Measurements from ENCODE around the gene ORAI1. TPM values are rescaled to one million over a fixed set of nuclear protein-coding genes. Genes with fewer than 3 reads are reported as not detected.
"Not testable (repeated sequence)": the region's sequence is repeated elsewhere in the genome, so short reads cannot be mapped to it uniquely, and the experiment has no call there.

The ORAI1 gene
- polyA plus RNA-seq, 4 donors: 16.1 to 51.4 (median 28.7) TPM

DNA sequence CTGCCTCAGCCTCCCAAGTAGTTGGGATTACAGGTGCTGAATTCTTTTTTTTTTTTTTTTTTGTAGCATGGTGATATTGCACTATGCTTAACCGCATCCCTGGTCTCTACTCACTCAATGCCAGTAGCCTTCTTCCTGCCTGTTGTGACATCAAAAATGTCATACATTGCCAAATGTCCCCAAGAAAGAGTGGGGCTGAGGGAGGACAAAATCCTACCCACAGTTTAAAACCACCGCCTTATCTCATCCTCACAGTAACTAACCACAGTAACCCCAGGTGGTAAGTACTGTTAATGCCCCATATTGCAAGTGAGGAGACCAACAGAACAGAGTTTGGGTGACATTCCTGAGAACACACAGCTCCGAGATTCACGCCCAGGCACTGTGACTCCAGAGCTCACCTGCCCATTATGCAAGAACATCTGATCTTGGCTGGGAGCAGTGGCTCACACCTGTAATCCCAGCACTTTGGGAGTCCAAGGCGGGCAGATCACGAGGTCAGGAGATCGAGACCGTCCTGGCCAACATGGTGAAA lies 23.6 kb downstream of the ORAI1 start:
- no peaks in the 10 kb centered on the region for H3K27me3 ChIP-seq (ENCODE audit: control insufficient read depth in 3 of 3, insufficient read depth in 3 of 3, low read length in 3 of 3)
- WGBS, 3 donors: 82 to 91% (median 84%) methylated on average over 8 of the region's 8 CpGs
- H3K9me3 ChIP-seq (ENCODE audit: control insufficient read depth in 2 of 2, insufficient read depth in 1 of 2, low read depth in 1 of 2, low read length in 1 of 2): no peaks in the 10 kb centered on the region
- no peak overlapping the region for H3K4me3 ChIP-seq (ENCODE audit: low read depth in 1 of 3, low read length in 3 of 3)
- H3K36me3 ChIP-seq (ENCODE audit: control insufficient read depth in 3 of 3, insufficient read depth in 2 of 3, low read depth in 1 of 3, low read length in 3 of 3): peaks cover 0 to 50% (median 0%) of the 10 kb centered on the region in 3 donors
- H3K4me1 ChIP-seq (ENCODE audit: control insufficient read depth in 3 of 3, insufficient read depth in 2 of 3, low read depth in 1 of 3, low read length in 2 of 3): no peaks in the 10 kb centered on the region
- DNase-seq (no peak), FAIRE-seq (no peak)
- H3K27ac ChIP-seq (ENCODE audit: low read depth in 1 of 3, low read length in 2 of 3): no peak overlapping the region

DNA sequence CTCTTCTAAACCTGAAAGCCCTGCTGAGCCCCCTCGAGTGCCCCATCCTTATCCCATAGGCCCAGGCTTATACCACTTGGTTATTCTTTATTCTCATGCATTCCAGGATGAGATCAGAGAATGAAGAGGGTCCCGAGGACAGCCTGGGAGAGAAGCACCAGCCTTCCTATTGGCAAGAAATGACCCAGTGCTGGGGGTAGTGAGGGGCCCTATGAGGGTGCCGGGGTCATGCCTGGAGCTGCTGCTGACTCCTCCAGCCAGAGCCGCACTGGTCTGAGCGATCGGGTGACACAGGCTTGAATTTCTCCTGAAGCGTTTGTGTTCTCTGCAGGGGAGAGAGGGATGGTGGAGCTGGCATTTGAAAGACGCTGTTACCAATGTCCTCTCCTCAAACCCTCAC lies 25.0 kb downstream of the ORAI1 start:
- H3K4me3 ChIP-seq (ENCODE audit: low read depth in 1 of 3, low read length in 3 of 3): no peak overlapping the region
- 88 to 93% (median 91%) methylated on average over 8 of the region's 8 CpGs for WGBS, 3 donors
- no peak for FAIRE-seq

DNA sequence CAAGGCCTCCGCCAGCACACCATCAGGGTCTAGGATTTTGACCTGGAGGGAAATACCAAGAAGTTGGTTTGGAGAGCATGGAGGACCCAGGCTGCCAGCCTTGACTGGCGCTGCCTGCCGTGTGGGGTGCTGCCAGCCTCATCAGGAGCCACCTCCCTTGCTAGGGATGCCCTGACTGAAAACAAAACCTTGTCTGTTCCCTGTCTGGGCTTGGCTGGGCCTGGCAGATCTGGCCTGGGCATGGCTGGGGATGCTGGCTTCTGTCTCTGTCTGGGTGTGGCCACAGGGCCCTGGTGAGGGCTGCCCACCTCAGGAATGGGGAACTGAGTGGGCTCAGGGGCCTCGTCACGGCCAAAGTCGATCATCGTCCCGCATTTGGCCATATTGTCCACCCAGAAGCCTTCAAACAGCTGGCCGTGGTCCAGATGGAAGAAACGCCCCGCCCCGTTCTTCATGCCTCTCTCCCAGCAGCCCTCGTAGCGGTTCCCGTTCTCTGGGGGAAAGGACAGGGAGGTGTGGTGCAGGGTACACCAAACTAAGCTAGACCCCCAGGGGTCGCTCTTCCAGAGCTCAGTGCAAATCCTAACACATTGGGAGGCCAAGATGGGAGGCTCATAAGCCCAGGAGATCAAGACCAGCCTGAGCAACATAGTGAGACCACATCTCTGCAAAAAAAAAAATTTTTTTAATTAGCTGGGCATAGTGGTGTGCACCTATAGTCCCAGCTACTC lies 26.6 kb downstream of the ORAI1 start:
- 49 to 76% (median 72%) methylated on average over 16 of the region's 16 CpGs for WGBS, 3 donors
- Histone ChIP-seq H3K4me1 (ENCODE audit: control insufficient read depth in 3 of 3, insufficient read depth in 2 of 3, low read depth in 1 of 3, low read length in 2 of 3) (no peaks in the 10 kb centered on the region), H3K27ac (ENCODE audit: low read depth in 1 of 3, low read length in 2 of 3) (no peak overlapping the region), H3K4me3 (ENCODE audit: low read depth in 1 of 3, low read length in 3 of 3) (no peak overlapping the region), H3K36me3 (ENCODE audit: control insufficient read depth in 3 of 3, insufficient read depth in 2 of 3, low read depth in 1 of 3, low read length in 3 of 3) (peaks cover 0 to 31% (median 0%) of the 10 kb centered on the region in 3 donors), H3K27me3 (ENCODE audit: control insufficient read depth in 3 of 3, insufficient read depth in 3 of 3, low read length in 3 of 3) (no peaks in the 10 kb centered on the region), H3K9me3 (ENCODE audit: control insufficient read depth in 2 of 2, insufficient read depth in 1 of 2, low read depth in 1 of 2, low read length in 1 of 2) (no peaks in the 10 kb centered on the region)
- DNase-seq: no peak
- FAIRE-seq: no peak

More for the DNA sequence above, 25.0 kb downstream of the ORAI1 start:
- no peaks in the 10 kb centered on the region for H3K4me1 ChIP-seq (ENCODE audit: control insufficient read depth in 3 of 3, insufficient read depth in 2 of 3, low read depth in 1 of 3, low read length in 2 of 3)
- no peak for DNase-seq
- peaks cover 0 to 43% (median 0%) of the 10 kb centered on the region in 3 donors for H3K36me3 ChIP-seq (ENCODE audit: control insufficient read depth in 3 of 3, insufficient read depth in 2 of 3, low read depth in 1 of 3, low read length in 3 of 3)
- H3K27me3 ChIP-seq (ENCODE audit: control insufficient read depth in 3 of 3, insufficient read depth in 3 of 3, low read length in 3 of 3): no peaks in the 10 kb centered on the region
- H3K27ac ChIP-seq (ENCODE audit: low read depth in 1 of 3, low read length in 2 of 3): no peak overlapping the region
- H3K9me3 ChIP-seq (ENCODE audit: control insufficient read depth in 2 of 2, insufficient read depth in 1 of 2, low read depth in 1 of 2, low read length in 1 of 2): no peaks in the 10 kb centered on the region

DNA sequence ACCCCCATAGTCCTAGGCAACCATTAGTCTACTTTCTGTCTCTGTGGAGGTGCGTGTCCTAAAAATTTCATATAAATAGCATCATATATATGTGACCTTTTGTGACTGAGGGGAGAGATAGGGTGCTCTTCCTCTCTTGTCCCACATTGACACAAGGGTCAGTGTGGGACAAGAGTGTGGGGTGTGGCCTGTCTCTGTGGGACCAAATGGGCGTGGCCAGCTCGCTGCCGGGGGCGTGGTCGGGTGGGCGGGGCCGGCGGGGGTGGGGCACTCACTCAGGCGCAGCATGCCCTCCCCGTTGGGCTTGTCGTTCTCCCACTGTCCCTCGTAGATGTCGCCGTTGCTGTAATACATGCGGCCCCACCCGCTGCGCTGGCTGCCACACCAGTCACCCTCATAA lies 27.7 kb downstream of the ORAI1 start:
- H3K4me1 ChIP-seq (ENCODE audit: control insufficient read depth in 3 of 3, insufficient read depth in 2 of 3, low read depth in 1 of 3, low read length in 2 of 3): peaks cover 0 to 3% (median 2%) of the 10 kb centered on the region in 3 donors
- DNase-seq (no peak), FAIRE-seq (no peak)
- WGBS, 3 donors: 55 to 71% (median 69%) methylated on average over 15 to 18 of the region's 18 CpGs
- H3K4me3 ChIP-seq (ENCODE audit: low read depth in 1 of 3, low read length in 3 of 3): no peak overlapping the region
- no peaks in the 10 kb centered on the region for H3K27me3 ChIP-seq (ENCODE audit: control insufficient read depth in 3 of 3, insufficient read depth in 3 of 3, low read length in 3 of 3)
- no peak overlapping the region for H3K27ac ChIP-seq (ENCODE audit: low read depth in 1 of 3, low read length in 2 of 3)
- peaks cover 0 to 26% (median 0%) of the 10 kb centered on the region in 3 donors for H3K36me3 ChIP-seq (ENCODE audit: control insufficient read depth in 3 of 3, insufficient read depth in 2 of 3, low read depth in 1 of 3, low read length in 3 of 3)
- no peaks in the 10 kb centered on the region for H3K9me3 ChIP-seq (ENCODE audit: control insufficient read depth in 2 of 2, insufficient read depth in 1 of 2, low read depth in 1 of 2, low read length in 1 of 2)

DNA sequence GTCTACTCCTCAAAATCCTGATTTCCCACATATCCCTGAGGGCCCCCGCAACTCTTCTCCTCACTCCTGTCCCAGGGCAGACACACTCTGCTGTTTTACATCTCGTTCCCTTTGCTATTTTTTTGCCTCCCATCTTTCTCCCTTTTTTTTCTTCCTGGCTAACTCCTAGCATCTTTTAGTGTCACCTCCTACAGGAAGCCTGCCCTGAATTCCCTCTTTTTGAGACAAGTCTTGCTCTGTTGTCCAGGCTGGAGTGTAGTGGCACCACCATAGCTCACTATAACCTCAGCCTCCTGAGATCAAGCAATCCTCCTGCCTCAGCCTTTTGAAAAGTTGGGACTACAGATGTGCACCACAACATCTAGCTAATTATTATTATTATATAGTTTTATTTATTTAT lies 29.8 kb downstream of the ORAI1 start:
- 93 to 96% (median 95%) methylated on average over 2 of the region's 2 CpGs for WGBS, 3 donors
- Histone ChIP-seq H3K4me1 (ENCODE audit: control insufficient read depth in 3 of 3, insufficient read depth in 2 of 3, low read depth in 1 of 3, low read length in 2 of 3) (peaks cover 0 to 8% (median 2%) of the 10 kb centered on the region in 3 donors), H3K27me3 (ENCODE audit: control insufficient read depth in 3 of 3, insufficient read depth in 3 of 3, low read length in 3 of 3) (no peaks in the 10 kb centered on the region), H3K27ac (ENCODE audit: low read depth in 1 of 3, low read length in 2 of 3) (no peak overlapping the region), H3K9me3 (ENCODE audit: control insufficient read depth in 2 of 2, insufficient read depth in 1 of 2, low read depth in 1 of 2, low read length in 1 of 2) (no peaks in the 10 kb centered on the region), H3K36me3 (ENCODE audit: control insufficient read depth in 3 of 3, insufficient read depth in 2 of 3, low read depth in 1 of 3, low read length in 3 of 3) (peaks cover 0 to 14% (median 0%) of the 10 kb centered on the region in 3 donors), H3K4me3 (ENCODE audit: low read depth in 1 of 3, low read length in 3 of 3) (no peak overlapping the region)
- FAIRE-seq (no peak), DNase-seq (no peak)

DNA sequence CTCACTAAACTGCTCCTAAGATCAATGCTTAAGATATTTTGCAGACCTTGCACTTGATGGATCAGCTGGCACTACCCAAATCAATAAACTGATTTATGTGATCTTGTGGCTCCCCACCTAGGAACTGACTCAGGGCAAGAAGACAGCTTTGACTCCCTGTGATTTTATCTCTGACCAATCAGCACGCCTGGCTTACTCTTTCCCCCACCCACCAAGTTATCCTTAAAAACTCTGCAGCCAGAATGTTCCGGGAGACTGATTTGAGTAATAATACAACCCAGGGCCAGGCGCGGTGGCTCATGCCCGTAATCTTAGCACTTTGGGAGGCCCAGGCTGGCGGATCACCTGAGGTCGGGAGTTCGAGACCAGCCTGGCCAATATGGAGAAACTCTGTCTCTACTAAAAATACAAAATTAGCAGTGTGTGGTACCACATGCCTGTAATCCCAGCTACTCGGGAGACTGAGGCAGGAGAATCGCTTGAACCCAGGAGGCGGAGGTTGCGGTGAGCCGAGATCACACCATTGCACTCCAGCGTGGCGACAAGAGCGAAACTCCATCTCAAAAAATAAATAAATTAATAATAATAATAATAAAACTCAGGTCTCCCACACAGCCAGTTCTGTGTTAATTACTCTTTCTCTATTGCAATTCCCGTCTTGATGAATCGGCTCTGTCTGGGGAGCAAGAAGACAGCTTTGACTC lies 31.1 kb downstream of the ORAI1 start:
- WGBS, 3 donors: 90 to 92% (median 90%) methylated on average over 18 of the region's 18 CpGs
- FAIRE-seq (no peak), DNase-seq (no peak)
- Histone ChIP-seq H3K36me3 (ENCODE audit: control insufficient read depth in 3 of 3, insufficient read depth in 2 of 3, low read depth in 1 of 3, low read length in 3 of 3) (peaks cover 0 to 5% (median 0%) of the 10 kb centered on the region in 3 donors), H3K27me3 (ENCODE audit: control insufficient read depth in 3 of 3, insufficient read depth in 3 of 3, low read length in 3 of 3) (no peaks in the 10 kb centered on the region), H3K4me3 (ENCODE audit: low read depth in 1 of 3, low read length in 3 of 3) (no peak overlapping the region), H3K27ac (ENCODE audit: low read depth in 1 of 3, low read length in 2 of 3) (no peak overlapping the region), H3K9me3 (ENCODE audit: control insufficient read depth in 2 of 2, insufficient read depth in 1 of 2, low read depth in 1 of 2, low read length in 1 of 2) (no peaks in the 10 kb centered on the region), H3K4me1 (ENCODE audit: control insufficient read depth in 3 of 3, insufficient read depth in 2 of 3, low read depth in 1 of 3, low read length in 2 of 3) (peaks cover 0 to 8% (median 2%) of the 10 kb centered on the region in 3 donors)

DNA sequence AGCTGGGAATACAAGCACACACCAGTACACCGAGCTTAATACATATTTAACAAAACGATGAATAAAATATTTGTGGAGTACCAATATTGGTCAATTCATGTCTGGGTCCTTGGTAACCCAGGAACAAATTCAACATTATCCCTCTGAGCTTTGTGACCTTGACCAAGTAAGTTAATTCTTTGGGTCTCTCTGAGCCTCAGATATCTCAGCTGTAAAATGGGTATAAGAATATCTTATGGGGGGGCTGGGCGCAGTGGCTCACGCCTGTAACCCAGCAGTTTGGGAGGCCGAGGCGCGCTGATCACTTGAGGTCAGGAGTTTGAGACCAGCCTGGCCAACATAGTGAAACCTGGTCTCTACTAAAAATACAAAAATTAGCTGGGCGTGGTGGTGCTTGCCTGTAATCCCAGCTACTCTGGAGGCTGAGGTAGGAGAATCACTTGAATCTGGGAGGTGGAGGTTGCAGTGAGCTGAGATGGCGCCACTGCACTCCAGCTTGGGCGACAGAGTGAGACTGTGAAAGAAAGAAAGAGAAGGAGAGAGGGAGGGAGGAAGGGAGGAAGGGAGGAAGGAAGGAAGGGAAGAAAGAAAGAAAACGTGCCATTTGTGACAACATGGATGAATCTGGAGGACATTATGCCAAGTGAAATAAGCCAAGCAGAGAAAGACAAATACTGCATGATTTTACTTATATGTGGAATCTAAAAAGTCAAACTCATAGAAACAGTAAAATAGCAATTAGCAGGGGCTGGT lies 35.2 kb downstream of the ORAI1 start:
- 89 to 92% (median 90%) methylated on average over 11 of the region's 11 CpGs for WGBS, 3 donors
- FAIRE-seq: not testable (repeated sequence)

DNA sequence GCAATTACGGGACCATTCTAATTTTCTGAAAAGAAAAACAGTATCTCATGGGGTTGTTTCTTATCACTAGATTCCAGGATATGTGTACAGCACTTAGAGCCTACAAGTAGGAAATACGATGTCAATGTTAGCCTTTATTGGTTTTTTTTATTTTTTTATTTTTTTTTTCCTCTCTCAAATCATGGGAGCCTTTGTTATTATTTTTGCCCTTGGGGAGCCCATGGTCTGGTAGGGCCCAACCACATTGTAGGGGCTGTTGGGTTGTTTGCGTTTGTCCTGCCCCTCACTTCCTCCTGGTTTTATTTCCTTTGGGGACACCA lies 37.2 kb downstream of the ORAI1 start:
- Histone ChIP-seq H3K27ac (ENCODE audit: low read depth in 1 of 3, low read length in 2 of 3) (no peak overlapping the region), H3K9me3 (ENCODE audit: control insufficient read depth in 2 of 2, insufficient read depth in 1 of 2, low read depth in 1 of 2, low read length in 1 of 2) (no peaks in the 10 kb centered on the region), H3K27me3 (ENCODE audit: control insufficient read depth in 3 of 3, insufficient read depth in 3 of 3, low read length in 3 of 3) (no peaks in the 10 kb centered on the region), H3K36me3 (ENCODE audit: control insufficient read depth in 3 of 3, insufficient read depth in 2 of 3, low read depth in 1 of 3, low read length in 3 of 3) (peaks cover 0 to 4% (median 0%) of the 10 kb centered on the region in 3 donors), H3K4me1 (ENCODE audit: control insufficient read depth in 3 of 3, insufficient read depth in 2 of 3, low read depth in 1 of 3, low read length in 2 of 3) (peaks cover 0 to 6% (median 2%) of the 10 kb centered on the region in 3 donors), H3K4me3 (ENCODE audit: low read depth in 1 of 3, low read length in 3 of 3) (no peak overlapping the region)
- DNase-seq (no peak), FAIRE-seq (no peak)
- WGBS, 3 donors: 70 to 88% (median 87%) methylated on average over 3 of the region's 3 CpGs

More for the DNA sequence above, 35.2 kb downstream of the ORAI1 start:
- not testable (repeated sequence) for H3K4me3 ChIP-seq (ENCODE audit: low read depth in 1 of 3, low read length in 3 of 3); H3K36me3 ChIP-seq (ENCODE audit: control insufficient read depth in 3 of 3, insufficient read depth in 2 of 3, low read depth in 1 of 3, low read length in 3 of 3); H3K27ac ChIP-seq (ENCODE audit: low read depth in 1 of 3, low read length in 2 of 3); H3K27me3 ChIP-seq (ENCODE audit: control insufficient read depth in 3 of 3, insufficient read depth in 3 of 3, low read length in 3 of 3); H3K9me3 ChIP-seq (ENCODE audit: control insufficient read depth in 2 of 2, insufficient read depth in 1 of 2, low read depth in 1 of 2, low read length in 1 of 2); DNase-seq; H3K4me1 ChIP-seq (ENCODE audit: control insufficient read depth in 3 of 3, insufficient read depth in 2 of 3, low read depth in 1 of 3, low read length in 2 of 3)
